Astrocyte (in vitro differentiated cells and primary cell): ENCODE measurements around the gene CEP68. TPM values are rescaled to one million over a fixed set of nuclear protein-coding genes. Genes with fewer than 3 reads are reported as not detected.
A peak's percentile ranks its signal among the peaks of the same experiment; 100 is the strongest.

Source experiments
- DNase-seq: peaks from one replicate; pipeline ENCODE4 v3.0.0-alpha.2; 2010; ENCODE audit warnings: low read depth
- FAIRE-seq: peaks from 2 replicates; lab custom pipeline; 2011; peaks lifted over from hg19 to GRCh38; lab: Jason Lieb, UNC
- H2AFZ ChIP-seq: 2 replicates; pipeline ENCODE4 v1.6.0; 2012; ENCODE audit warnings: low read depth, low read length, inconsistent platforms
- H3K27ac ChIP-seq: 2 replicates; pipeline ENCODE4 v1.5.1; 2011; ENCODE audit warnings: low read depth, low read length, inconsistent platforms
- H3K27me3 ChIP-seq: 2 replicates; pipeline ENCODE4 v1.6.0; 2011; ENCODE audit warnings: low read length, inconsistent platforms; ENCODE audit not compliant: insufficient read depth
- H3K36me3 ChIP-seq: 2 replicates; pipeline ENCODE4 v1.5.1; 2011; ENCODE audit warnings: low read length, inconsistent platforms; ENCODE audit not compliant: insufficient read depth
- H3K4me1 ChIP-seq: 2 replicates; pipeline ENCODE4 v1.5.1; 2011; ENCODE audit warnings: low read length, inconsistent platforms; ENCODE audit not compliant: insufficient read depth
- H3K4me2 ChIP-seq: 2 replicates; pipeline ENCODE4 v1.6.0; 2012; ENCODE audit warnings: low read length, inconsistent platforms
- H3K4me3 ChIP-seq: 2 replicates; pipeline ENCODE4 v1.5.1; 2011; ENCODE audit warnings: low read depth, mild to moderate bottlenecking, low read length, inconsistent platforms; ENCODE audit not compliant: insufficient read depth
- H3K79me2 ChIP-seq: 2 replicates; pipeline ENCODE4 v1.6.0; 2012; ENCODE audit warnings: mild to moderate bottlenecking, low read length, inconsistent platforms; ENCODE audit not compliant: insufficient read depth
- H3K9ac ChIP-seq: 2 replicates; pipeline ENCODE4 v1.6.0; 2012; ENCODE audit warnings: mild to moderate bottlenecking, low read length, inconsistent platforms
- H3K9me3 ChIP-seq: 2 replicates; pipeline ENCODE4 v1.5.1; 2012; ENCODE audit warnings: low read depth, mild to moderate bottlenecking, low read length, inconsistent platforms; ENCODE audit not compliant: insufficient read depth
- H4K20me1 ChIP-seq: 2 replicates; pipeline ENCODE4 v1.6.0; 2012; ENCODE audit warnings: low read length, inconsistent platforms; ENCODE audit not compliant: insufficient read depth
- H3K27ac Mint-ChIP-seq: one replicate; pipeline ENCODE4 v1.8.0; 2021; ENCODE audit warnings: mild to moderate bottlenecking, mixed read lengths; ENCODE audit not compliant: unreplicated experiment
- H3K27me3 Mint-ChIP-seq: one replicate; pipeline ENCODE4 v1.8.0; 2021; ENCODE audit warnings: low read depth, mixed read lengths; ENCODE audit not compliant: unreplicated experiment
- H3K36me3 Mint-ChIP-seq: one replicate; pipeline ENCODE4 v1.8.0; 2021; ENCODE audit warnings: low read depth, mixed read lengths; ENCODE audit not compliant: unreplicated experiment
- H3K4me1 Mint-ChIP-seq: one replicate; pipeline ENCODE4 v1.8.0; 2021; ENCODE audit warnings: low read depth, mixed read lengths; ENCODE audit not compliant: unreplicated experiment
- H3K4me3 Mint-ChIP-seq: one replicate; pipeline ENCODE4 v1.8.0; 2021; ENCODE audit warnings: mild to moderate bottlenecking, moderate library complexity, mixed read lengths; ENCODE audit not compliant: unreplicated experiment
- H3K9me3 Mint-ChIP-seq: one replicate; pipeline ENCODE4 v1.8.0; 2021; ENCODE audit warnings: mild to moderate bottlenecking, mixed read lengths; ENCODE audit not compliant: unreplicated experiment
- EZH2 ChIP-seq: IDR thresholded peaks from 2 replicates; pipeline ENCODE4 v1.6.1; 2012; ENCODE audit warnings: mild to moderate bottlenecking, low read length, inconsistent platforms; ENCODE audit not compliant: insufficient read depth
- total RNA-seq: library from RNA; stranded (reverse); gene quantifications from 2 replicates; pipeline ENCODE4 v1.2.1, GENCODE V29; 2021
- TF ChIP-seq, protein P1 (sequence below): IDR thresholded peaks from 2 replicates; pipeline ENCODE4 v1.5.1; 2011; ENCODE audit warnings: low read depth, mild to moderate bottlenecking, inconsistent platforms, low read length, moderate library complexity; ENCODE audit not compliant: insufficient read depth

The CEP68 gene
- total RNA-seq, 1 donor from 2014 or later: 6.9 TPM

DNA sequence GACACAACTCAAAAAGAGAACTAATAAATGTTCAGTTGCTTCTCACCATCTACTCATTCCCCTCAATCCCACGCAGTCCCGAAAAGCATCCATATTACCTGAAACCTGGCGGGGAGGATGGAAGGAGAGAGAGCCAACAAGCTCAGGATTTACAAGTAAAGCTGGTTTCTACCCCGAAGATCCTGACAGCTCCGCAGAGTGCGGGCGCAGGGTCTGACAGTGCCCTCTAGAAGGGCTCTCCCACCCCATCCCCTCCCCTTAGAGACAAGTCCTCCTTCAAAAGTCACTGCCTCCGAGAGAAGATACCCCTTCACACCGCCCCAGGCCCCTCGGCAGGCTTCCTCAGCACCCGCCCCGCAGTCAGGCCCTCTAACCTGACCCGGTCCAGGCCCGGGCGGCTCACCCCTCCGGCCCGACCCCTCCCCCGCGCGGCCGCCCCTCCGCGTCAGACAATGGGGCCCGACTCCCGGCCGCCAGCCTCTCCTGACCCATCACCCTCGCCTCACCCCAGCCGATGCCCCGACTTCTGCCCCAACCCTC is 73.1 kb downstream of the CEP68 start:
- no peaks in the 10 kb centered on the region for H3K36me3 ChIP-seq
- Mint-ChIP-seq H3K4me3 (peak overlapping the region; percentile 99), H3K9me3 (no peaks in the 10 kb centered on the region), H3K4me1 (peaks cover 9% of the 10 kb centered on the region), H3K27me3 (no peaks in the 10 kb centered on the region), H3K36me3 (no peaks in the 10 kb centered on the region), H3K27ac (peak overlapping the region; percentile 100)
- H3K4me3 ChIP-seq: peak overlapping the region; percentile 99
- no peaks in the 10 kb centered on the region for H3K27me3 ChIP-seq
- TF ChIP-seq EZH2: no peak
- TF ChIP-seq, protein P1, sequence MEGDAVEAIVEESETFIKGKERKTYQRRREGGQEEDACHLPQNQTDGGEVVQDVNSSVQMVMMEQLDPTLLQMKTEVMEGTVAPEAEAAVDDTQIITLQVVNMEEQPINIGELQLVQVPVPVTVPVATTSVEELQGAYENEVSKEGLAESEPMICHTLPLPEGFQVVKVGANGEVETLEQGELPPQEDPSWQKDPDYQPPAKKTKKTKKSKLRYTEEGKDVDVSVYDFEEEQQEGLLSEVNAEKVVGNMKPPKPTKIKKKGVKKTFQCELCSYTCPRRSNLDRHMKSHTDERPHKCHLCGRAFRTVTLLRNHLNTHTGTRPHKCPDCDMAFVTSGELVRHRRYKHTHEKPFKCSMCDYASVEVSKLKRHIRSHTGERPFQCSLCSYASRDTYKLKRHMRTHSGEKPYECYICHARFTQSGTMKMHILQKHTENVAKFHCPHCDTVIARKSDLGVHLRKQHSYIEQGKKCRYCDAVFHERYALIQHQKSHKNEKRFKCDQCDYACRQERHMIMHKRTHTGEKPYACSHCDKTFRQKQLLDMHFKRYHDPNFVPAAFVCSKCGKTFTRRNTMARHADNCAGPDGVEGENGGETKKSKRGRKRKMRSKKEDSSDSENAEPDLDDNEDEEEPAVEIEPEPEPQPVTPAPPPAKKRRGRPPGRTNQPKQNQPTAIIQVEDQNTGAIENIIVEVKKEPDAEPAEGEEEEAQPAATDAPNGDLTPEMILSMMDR: no peak
- H3K9me3 ChIP-seq: no peaks in the 10 kb centered on the region
- peaks cover 4% of the 10 kb centered on the region for H3K4me1 ChIP-seq
- peak overlapping the region; percentile 76 for H2AFZ ChIP-seq
- peak overlapping the region; percentile 100 for H3K9ac ChIP-seq
- peaks cover 50% of the 10 kb centered on the region for H4K20me1 ChIP-seq
- peak overlapping the region; percentile 98 for H3K27ac ChIP-seq
- peaks cover 56% of the 10 kb centered on the region for H3K79me2 ChIP-seq
- peak overlapping the region; percentile 91 for H3K4me2 ChIP-seq
- DNase-seq: no peak
- no peak for FAIRE-seq

DNA sequence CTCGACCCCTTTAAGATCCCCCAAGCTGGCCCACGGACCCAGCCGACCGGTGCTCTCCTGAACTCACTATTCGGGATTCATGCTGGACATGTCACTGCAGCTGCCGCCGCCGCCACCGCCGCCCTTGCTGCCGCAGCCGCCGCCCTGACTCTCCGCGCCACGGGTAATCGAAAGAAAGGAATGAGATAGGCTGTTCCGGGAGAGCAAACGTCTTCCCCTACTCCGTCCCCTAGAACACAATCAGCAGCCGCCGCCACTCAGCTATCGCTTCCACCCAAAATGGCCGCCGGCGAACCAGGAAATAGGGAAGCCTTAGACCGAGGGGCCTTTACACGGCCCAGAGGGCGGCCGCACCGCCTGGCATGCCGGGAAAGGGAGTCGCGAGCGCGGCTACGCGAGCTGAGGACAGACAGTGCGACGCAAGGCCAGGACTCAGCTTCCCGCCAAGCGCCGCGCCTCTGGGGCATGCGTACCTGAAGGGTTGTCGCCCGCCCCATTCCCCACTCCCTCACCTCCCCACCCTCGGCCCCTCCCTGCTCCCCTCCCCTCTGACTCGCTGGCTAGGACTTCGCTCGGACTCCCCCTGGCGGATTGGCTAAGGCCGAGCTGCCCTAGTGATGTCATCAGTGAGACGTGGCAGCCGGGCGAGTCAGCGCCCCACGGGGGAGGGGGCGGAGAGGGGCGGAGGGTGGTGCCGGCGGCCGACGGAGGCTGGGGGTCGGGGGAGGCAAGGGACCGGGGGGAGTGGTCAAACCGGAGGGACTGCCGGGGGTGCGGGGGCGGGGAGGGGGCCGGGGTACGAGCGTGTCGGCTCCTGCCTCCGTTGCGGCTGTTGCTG is 73.8 kb downstream of the CEP68 start, which contains the start of gene RAB1A:
RAB1A (minus strand) TSS at position 281 of the 838 bp plus-strand sequence; CDS start at position 90, 191 bp downstream.
- Mint-ChIP-seq H3K9me3 (no peaks in the 10 kb centered on the region), H3K27ac (peak within 1 kb of the TSS; percentile 100), H3K36me3 (no peaks in the 10 kb centered on the region), H3K27me3 (no peaks in the 10 kb centered on the region), H3K4me3 (peak within 1 kb of the TSS; percentile 99), H3K4me1 (peaks cover 6% of the 10 kb centered on the region)
- Histone ChIP-seq H3K9me3 (no peaks in the 10 kb centered on the region), H3K9ac (peak within 1 kb of the TSS; percentile 100), H3K79me2 (peaks cover 49% of the 10 kb centered on the region), H3K4me1 (peaks cover 2% of the 10 kb centered on the region), H2AFZ (peak within 1 kb of the TSS; percentile 79), H3K4me3 (peak within 1 kb of the TSS; percentile 99), H3K27me3 (no peaks in the 10 kb centered on the region), H4K20me1 (peaks cover 43% of the 10 kb centered on the region), H3K36me3 (no peaks in the 10 kb centered on the region), H3K4me2 (peak within 1 kb of the TSS; percentile 91), H3K27ac (peak within 1 kb of the TSS; percentile 98)
- DNase-seq: peak; percentile 99
- FAIRE-seq: no peak
- TF ChIP-seq EZH2: no peak
- TF ChIP-seq, protein P1: no peak
